HG02610 (cell line): ENCODE measurements around the gene NACC1.
A peak's percentile ranks its signal among the peaks of the same experiment; 100 is the strongest.

Experiments used
- ATAC-seq: cut with Tn5 transposase; IDR thresholded peaks from one replicate; pipeline ENCODE4 v1.9.1; 2021; ENCODE audit warnings: mild to moderate bottlenecking, moderate library complexity; ENCODE audit not compliant: unreplicated experiment

Gene NACC1

DNA sequence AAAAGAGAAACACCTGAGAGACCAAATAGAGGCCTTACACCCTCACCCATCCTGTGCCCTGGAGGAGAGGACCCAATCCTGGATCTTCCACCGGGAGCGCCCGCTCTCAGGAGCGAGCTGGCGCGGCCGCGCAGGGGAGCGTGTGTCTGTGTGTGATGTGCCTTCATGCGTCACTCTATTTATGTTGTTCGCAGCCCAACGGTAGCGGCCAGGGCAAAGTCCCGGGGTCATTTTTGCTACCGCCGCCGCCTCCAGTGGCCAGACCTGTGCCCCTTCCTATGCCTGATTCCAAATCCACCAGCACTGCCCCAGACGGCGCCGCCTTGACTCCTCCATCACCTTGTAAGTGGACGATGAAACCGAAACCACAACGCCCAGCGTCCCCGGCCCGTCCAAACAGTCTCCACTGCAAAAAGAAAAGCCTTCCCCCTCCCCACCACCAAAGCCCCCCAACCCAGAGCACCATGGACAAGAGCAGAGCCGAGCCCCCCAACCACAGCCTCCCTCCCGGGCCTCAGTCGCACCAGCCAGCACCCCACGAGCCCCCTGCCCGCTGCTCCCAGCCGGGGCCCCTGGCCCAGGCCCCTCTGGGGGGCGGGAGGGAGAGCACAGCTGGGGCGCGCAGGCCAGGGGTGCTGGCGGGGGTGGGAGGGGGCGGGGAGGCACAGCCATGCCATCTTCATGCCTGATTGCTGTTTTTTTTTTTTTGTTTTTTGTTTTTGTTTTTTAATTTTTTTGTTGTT is 30.1 kb upstream of the NACC1 start:
- no peak for ATAC-seq

DNA sequence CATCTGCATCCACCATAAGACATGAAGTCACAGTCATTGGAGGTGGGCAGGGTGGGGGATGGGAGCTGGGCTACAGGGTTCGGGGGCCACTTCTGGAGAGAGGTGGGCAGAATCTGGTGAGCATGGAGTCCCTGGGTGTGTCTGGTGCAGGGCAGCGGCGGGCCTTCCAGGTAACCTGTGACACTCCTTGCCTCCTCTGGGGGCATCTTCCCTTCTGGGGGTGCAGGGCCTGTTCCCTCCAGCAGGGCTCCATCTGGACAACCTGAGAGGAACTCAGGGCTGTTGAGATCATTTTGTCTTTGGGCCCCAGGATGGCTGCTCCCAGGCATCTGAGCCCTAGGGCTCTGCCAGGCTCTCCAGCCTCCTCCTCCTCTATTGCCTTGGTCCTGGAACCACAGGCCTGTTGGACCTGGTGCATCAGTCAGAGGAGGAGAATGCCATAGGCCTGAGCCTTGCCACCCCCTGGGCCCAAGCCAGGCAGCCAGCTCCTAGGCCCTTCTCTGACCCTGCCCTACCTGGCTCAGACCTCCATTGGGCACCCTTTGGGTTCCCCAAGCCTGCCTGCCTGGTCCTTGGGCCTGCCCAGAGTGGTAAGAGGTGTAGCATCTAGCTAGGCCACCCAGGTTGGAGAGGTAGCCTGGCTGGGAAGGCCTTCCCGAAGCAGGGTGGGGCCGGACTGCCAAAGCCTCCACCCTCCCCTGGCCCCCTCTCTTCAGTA is 28.8 kb upstream of the NACC1 start:
- ATAC-seq: no peak

DNA sequence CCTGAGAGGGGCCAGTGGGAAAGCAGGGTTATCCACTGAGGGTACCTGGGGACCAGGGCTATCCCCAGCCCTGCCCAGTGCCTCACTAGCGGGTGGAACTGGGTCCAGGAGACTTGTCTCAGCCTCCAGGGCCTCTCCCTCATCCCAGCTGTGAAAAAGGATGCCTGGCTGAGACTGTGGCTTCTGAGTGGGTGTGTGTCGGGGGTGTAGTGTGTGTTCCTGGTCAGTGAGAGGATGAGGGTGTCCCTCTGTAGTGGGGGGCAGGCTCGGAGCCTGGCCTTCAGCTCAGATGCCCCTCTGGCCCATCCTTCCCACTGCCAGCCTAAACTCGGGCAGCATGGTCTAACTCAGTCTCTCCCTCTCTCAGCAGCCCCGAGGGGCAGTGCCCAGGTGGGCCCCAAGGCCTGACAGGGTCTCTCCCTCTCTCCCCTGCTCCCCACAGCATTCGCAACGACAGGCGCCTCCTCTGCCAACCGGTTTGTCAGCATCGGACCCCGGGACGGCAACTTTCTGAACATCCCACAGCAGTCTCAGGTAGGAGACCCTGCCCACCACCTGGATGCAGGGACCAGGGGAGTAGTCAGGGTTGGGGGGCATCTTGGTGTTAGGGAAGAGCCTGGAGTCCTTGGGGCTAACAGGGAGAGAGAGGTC is 28.1 kb upstream of the NACC1 start:
- no peak for ATAC-seq

GRCh38 chr19:13090511-13091231 is 27.4 kb upstream of the NACC1 start:
- ATAC-seq: no peak

GRCh38 chr19:13091400-13092157 is 26.5 kb upstream of the NACC1 start:
- ATAC-seq: no peak

DNA sequence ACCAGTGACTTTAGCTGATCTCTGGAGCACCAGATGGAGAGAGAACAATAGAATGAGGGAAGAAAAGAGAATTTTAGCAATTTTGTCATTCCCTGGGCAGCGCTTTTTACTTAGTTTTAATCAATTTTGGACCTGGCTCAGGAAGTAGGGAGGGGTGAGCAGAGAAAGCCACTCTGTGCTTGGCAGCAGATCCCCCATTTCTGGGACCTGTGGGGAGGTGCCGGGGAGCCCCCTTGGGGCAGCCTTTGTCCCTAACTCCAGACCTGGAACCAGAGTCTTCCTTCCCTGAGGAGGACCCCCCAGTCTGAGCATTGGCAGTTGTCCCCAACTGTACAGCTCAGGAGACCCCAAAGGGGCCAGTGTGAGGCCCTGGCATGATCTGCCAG is 25.9 kb upstream of the NACC1 start:
- no peak for ATAC-seq

GRCh38 chr19:13092606-13093235 is 25.3 kb upstream of the NACC1 start:
- ATAC-seq: no peak

GRCh38 chr19:13093407-13094105 is 24.5 kb upstream of the NACC1 start:
- peak; percentile 40 for ATAC-seq

GRCh38 chr19:13094106-13094504 is 24.0 kb upstream of the NACC1 start:
- no peak for ATAC-seq

DNA sequence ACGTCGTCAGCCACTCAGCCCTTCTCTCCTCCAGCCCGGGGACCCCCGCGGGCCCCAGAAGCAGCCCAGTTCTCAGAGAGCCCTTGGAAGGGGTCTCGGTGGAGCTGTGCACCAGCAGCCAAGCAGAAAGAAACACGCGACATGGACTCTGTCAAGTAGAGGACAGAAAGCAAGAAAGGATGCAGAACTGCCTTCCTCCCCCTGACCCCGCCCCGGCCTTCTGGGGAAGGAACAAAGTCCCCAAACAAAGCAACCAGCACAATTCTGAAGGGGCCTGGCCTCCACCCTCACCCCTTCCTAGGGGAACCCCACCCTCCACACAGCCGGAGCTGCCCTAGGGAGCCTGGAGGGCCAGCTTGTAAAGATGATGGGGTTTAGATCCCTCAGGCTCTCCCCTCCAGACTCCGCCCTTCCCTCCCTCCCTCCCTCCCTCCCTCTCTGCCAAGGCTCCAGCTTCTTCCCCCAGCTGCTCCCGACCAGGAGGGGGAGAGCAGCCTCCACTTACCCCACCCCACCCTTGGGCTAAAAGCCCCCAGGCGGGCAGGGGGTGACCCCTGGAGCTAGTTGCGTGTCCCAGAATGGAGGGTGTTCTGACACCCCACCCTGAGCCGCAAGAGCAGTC is 23.2 kb upstream of the NACC1 start:
- no peak for ATAC-seq

GRCh38 chr19:13095393-13095784 is 22.7 kb upstream of the NACC1 start:
- ATAC-seq: no peak

DNA sequence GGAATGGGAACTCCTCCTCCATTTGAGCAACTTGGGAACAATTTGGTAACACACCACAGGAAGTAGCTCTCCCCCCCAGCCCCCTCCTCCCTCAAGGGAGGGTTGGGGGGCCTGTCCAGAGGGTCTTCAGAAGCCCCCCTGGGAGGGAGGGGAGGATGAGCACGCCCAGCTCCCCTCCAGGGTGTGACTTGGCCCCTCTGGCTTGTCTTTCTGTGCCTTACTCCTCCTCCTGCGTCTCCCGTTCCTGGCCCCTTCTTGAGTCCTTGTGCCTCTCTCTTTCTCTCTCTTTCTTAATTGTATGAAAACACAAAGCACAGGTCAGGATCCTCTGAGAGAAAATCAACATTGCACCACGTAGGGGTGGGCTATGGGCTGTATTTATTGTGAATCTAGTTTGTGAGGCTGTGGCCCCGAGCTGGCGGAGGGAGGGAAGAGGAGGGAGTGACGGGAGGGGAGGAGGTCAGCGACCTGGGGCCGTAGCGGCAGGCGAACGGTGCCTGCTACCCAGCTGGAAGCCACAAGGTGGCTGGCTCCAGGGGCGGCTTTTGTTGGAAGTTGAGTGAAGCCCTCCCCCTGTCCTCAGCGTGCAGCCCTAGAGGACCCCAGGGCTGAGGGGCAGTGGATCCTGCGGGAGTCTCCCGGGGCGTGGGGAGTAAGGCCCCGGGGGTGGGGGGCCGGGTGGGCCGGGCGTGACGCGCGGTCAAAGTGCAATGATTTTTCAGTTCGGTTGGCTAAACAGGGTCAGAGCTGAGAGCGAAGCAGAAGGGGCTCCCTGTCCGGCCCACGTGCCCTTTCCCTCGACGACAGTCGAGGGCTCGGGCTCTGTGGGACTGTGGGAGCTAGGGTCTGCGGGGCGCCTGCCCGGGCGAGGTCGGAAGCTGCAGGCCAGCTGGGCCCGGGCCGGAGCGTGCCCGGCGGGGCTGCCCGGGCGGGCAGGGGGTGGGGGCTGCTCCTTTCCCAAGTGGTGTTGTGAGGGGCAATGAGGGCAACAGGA is 21.8 kb upstream of the NACC1 start:
- no peak for ATAC-seq

DNA sequence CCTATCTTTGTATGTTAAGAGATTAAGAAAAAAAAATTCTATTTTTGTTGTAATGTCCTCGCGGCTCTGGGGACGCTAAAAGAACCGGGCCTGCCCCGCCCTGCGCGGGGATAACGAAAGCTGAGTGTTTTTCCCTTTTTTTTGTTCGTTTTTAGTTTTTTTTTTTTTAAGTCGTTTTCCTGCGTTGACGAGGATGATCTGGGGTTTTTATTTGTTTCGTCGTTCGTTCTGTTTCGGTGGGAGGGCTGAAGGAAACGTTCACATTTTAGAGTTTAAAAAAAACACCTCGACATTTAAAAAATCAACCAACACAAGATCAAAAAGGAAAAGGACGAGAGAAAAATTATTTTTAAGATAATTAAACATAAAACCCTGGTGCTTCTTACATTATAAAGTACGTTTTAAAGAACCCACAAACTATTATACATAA is 21.0 kb upstream of the NACC1 start:
- ATAC-seq: no peak

- ATAC-seq: no peak
These were observed 20.4 kb upstream of the NACC1 start for GRCh38 chr19:13097463-13098258.

DNA sequence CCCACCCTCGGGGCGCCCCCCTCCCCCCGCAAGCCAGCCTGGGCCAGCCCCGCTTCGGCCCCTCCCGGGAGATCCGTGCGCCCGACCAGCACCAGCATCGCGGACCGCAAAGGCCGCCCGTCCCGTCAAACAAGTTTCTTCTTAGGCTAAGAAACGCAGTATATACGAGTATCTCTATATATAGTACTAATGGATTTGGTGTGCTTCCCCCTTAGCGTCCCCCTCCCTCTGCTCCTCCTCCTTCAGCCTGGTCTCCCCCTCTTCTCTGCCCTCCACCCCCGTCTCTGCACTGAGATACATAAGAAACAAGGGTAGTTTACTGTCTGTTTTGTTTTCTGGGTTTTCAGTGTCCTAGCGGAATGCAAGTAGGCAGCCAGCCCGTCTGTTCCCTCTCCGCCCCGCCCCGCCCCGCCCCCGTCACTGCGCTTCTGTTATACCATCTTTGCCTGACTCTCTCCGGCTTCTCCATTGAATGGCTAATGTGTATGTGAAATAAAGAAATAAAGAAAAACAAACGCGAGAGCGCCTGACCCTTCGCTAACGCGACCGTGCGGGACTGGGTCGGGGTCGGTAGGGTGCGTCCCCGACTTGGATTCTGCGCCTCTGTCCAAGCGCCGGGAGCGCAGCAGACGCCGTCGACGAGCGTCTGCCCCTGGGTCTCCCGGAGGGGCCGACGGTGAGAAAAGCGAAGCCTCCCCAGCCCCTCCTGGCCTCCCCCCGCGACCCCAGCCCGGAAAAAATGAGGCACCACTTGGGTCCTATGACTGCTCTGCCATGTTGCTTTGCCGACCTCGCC is 19.6 kb upstream of the NACC1 start:
- no peak for ATAC-seq
